ENCODE data around the gene MDGA2. TPM values are rescaled to one million over a fixed set of nuclear protein-coding genes. Genes with fewer than 3 reads are reported as not detected.

Gene MDGA2
- total RNA-seq, 1 donor from 2014 or later, result 0.19 TPM

- Mint-ChIP-seq H3K36me3 (ENCODE audit: insufficient read depth) (no peaks in the 10 kb centered on the region), H3K27ac (no peak overlapping the region), H3K27me3 (no peaks in the 10 kb centered on the region), H3K4me1 (ENCODE audit: low read depth) (no peaks in the 10 kb centered on the region), H3K4me3 (ENCODE audit: low read depth) (no peak overlapping the region), H3K9me3 (ENCODE audit: low read depth) (peaks cover under 1% of the 10 kb centered on the region)
- no peak for DNase-seq (ENCODE audit: low spot score, unreplicated experiment)
- TF ChIP-seq, protein P1, sequence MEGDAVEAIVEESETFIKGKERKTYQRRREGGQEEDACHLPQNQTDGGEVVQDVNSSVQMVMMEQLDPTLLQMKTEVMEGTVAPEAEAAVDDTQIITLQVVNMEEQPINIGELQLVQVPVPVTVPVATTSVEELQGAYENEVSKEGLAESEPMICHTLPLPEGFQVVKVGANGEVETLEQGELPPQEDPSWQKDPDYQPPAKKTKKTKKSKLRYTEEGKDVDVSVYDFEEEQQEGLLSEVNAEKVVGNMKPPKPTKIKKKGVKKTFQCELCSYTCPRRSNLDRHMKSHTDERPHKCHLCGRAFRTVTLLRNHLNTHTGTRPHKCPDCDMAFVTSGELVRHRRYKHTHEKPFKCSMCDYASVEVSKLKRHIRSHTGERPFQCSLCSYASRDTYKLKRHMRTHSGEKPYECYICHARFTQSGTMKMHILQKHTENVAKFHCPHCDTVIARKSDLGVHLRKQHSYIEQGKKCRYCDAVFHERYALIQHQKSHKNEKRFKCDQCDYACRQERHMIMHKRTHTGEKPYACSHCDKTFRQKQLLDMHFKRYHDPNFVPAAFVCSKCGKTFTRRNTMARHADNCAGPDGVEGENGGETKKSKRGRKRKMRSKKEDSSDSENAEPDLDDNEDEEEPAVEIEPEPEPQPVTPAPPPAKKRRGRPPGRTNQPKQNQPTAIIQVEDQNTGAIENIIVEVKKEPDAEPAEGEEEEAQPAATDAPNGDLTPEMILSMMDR (IDR thresholded peaks at IDR 0.05; ENCODE audit: unreplicated experiment), result no peak
Measured at GRCh38 chr14:47555333-47555732, 120.1 kb downstream of the MDGA2 start.

GRCh38 chr14:47549886-47550285 is 125.5 kb downstream of the MDGA2 start:
- no peak overlapping the region for H3K27ac Mint-ChIP-seq
- TF ChIP-seq, protein P1 (IDR thresholded peaks at IDR 0.05; ENCODE audit: unreplicated experiment), result no peak
- H3K36me3 Mint-ChIP-seq (ENCODE audit: insufficient read depth), result no peaks in the 10 kb centered on the region
- no peak for DNase-seq (ENCODE audit: low spot score, unreplicated experiment)
- no peaks in the 10 kb centered on the region for H3K9me3 Mint-ChIP-seq (ENCODE audit: low read depth)
- H3K4me3 Mint-ChIP-seq (ENCODE audit: low read depth), result no peak overlapping the region
- no peaks in the 10 kb centered on the region for H3K27me3 Mint-ChIP-seq
- H3K4me1 Mint-ChIP-seq (ENCODE audit: low read depth), result no peaks in the 10 kb centered on the region

- H3K36me3 Mint-ChIP-seq (ENCODE audit: insufficient read depth), result no peaks in the 10 kb centered on the region
- no peak overlapping the region for H3K27ac Mint-ChIP-seq
- H3K9me3 Mint-ChIP-seq (ENCODE audit: low read depth), result no peaks in the 10 kb centered on the region
- no peaks in the 10 kb centered on the region for H3K4me1 Mint-ChIP-seq (ENCODE audit: low read depth)
- H3K27me3 Mint-ChIP-seq, result no peaks in the 10 kb centered on the region
- no peak for DNase-seq (ENCODE audit: low spot score, unreplicated experiment)
- TF ChIP-seq, protein P1 (IDR thresholded peaks at IDR 0.05; ENCODE audit: unreplicated experiment), result no peak
- H3K4me3 Mint-ChIP-seq (ENCODE audit: low read depth), result no peak overlapping the region
Measured at GRCh38 chr14:47543459-47543858, 131.9 kb downstream of the MDGA2 start.

GRCh38 chr14:47541662-47542061 is 133.7 kb downstream of the MDGA2 start:
- H3K4me3 Mint-ChIP-seq (ENCODE audit: low read depth), result no peak overlapping the region
- no peaks in the 10 kb centered on the region for H3K9me3 Mint-ChIP-seq (ENCODE audit: low read depth)
- peaks cover 2% of the 10 kb centered on the region for H3K4me1 Mint-ChIP-seq (ENCODE audit: low read depth)
- TF ChIP-seq, protein P1 (IDR thresholded peaks at IDR 0.05; ENCODE audit: unreplicated experiment), result no peak
- H3K36me3 Mint-ChIP-seq (ENCODE audit: insufficient read depth), result no peaks in the 10 kb centered on the region
- DNase-seq (ENCODE audit: low spot score, unreplicated experiment), result no peak
- no peaks in the 10 kb centered on the region for H3K27me3 Mint-ChIP-seq
- H3K27ac Mint-ChIP-seq, result no peak overlapping the region

- Mint-ChIP-seq H3K9me3 (ENCODE audit: low read depth) (no peaks in the 10 kb centered on the region), H3K4me1 (ENCODE audit: low read depth) (peaks cover 2% of the 10 kb centered on the region), H3K4me3 (ENCODE audit: low read depth) (no peak overlapping the region), H3K27me3 (no peaks in the 10 kb centered on the region), H3K27ac (no peak overlapping the region), H3K36me3 (ENCODE audit: insufficient read depth) (no peaks in the 10 kb centered on the region)
- DNase-seq (ENCODE audit: low spot score, unreplicated experiment), result no peak
- TF ChIP-seq, protein P1 (IDR thresholded peaks at IDR 0.05; ENCODE audit: unreplicated experiment), result peak; percentile 52
Measured at GRCh38 chr14:47539031-47539461, 136.4 kb downstream of the MDGA2 start.

Measured in progenitor cell of endocrine pancreas (in vitro differentiated cells).